Loucy (cell line): ENCODE results near the gene PTGDR.

Experiments
- EZH2phosphoT487 ChIP-seq: fragments of 200-600 bp; IDR thresholded peaks from 2 replicates; pipeline ENCODE4 v1.6.1; 2018; ENCODE audit warnings: antibody characterized with exemption, mild to moderate bottlenecking, moderate library complexity, borderline replicate concordance
- TF ChIP-seq, protein P1 (sequence below): fragments of 200-600 bp; sonication (generic); conservative IDR thresholded peaks from 2 replicates; pipeline ENCODE4 v1.5.1; 2014; ENCODE audit warnings: mild to moderate bottlenecking, antibody characterized with exemption, low read length

DNA sequence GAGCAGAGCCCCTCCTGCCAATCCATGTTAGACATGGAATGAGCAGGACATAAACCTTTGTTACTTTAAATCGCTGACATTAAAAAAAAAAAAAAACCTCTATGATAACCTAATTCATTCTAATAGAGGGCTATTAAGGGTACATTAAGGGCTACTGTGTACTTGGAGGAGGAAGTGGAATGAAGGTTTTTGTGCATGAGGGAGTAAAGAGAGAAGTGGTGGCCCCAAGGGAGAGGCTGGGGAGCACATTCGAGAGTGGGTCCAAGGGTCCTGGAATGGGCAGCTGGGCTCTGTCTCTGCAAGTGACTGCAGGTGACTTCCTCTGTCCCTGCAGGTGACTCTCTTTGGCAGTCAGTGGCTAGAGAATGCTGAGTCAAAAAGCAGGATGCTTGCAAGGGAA, 32.1 kb upstream of the PTGDR start:
- TF ChIP-seq, protein P1, sequence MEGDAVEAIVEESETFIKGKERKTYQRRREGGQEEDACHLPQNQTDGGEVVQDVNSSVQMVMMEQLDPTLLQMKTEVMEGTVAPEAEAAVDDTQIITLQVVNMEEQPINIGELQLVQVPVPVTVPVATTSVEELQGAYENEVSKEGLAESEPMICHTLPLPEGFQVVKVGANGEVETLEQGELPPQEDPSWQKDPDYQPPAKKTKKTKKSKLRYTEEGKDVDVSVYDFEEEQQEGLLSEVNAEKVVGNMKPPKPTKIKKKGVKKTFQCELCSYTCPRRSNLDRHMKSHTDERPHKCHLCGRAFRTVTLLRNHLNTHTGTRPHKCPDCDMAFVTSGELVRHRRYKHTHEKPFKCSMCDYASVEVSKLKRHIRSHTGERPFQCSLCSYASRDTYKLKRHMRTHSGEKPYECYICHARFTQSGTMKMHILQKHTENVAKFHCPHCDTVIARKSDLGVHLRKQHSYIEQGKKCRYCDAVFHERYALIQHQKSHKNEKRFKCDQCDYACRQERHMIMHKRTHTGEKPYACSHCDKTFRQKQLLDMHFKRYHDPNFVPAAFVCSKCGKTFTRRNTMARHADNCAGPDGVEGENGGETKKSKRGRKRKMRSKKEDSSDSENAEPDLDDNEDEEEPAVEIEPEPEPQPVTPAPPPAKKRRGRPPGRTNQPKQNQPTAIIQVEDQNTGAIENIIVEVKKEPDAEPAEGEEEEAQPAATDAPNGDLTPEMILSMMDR, result no peak
- TF ChIP-seq EZH2phosphoT487, result no peak
